H1 (cell line): ENCODE measurements around the gene CERT1.

ENCODE experiments used
- CTCF ChIP-seq, 3 experiments: IDR thresholded peaks; 1 replicate in 2 of 3; 2 replicates in 1 of 3; pipeline versions ENCODE4 v1.5.1 to v1.6.1; 2011; ENCODE audit warnings: low read length in 3 of 3, mild to moderate bottlenecking in 3 of 3, inconsistent platforms in 2 of 3, low read depth in 1 of 3, moderate library complexity in 1 of 3; ENCODE audit not compliant: insufficient read depth in 1 of 3; ENCODE audit errors: control extremely low read depth in 1 of 3
- EP300 ChIP-seq, 2 experiments: IDR thresholded peaks; 1 replicate in 1 of 2; 2 replicates in 1 of 2; pipeline ENCODE4 v1.6.1; 2011 to 2012; ENCODE audit warnings: low read depth in 2 of 2, low read length in 2 of 2, mild to moderate bottlenecking in 2 of 2, borderline replicate concordance in 1 of 2, inconsistent platforms in 1 of 2, moderate library complexity in 1 of 2
- JUN ChIP-seq: IDR thresholded peaks from 2 replicates; pipeline ENCODE4 v1.6.1; 2011; ENCODE audit warnings: low read depth, mild to moderate bottlenecking, improper control_type of control experiment, low read length
- POLR2A ChIP-seq, 2 experiments: IDR thresholded peaks; 1 replicate in 1 of 2; 2 replicates in 1 of 2; pipeline ENCODE4 v1.6.1; 2011; ENCODE audit warnings: low read depth in 2 of 2, low read length in 2 of 2, mild to moderate bottlenecking in 2 of 2; ENCODE audit errors: control extremely low read depth in 1 of 2
- RBBP5 ChIP-seq: IDR thresholded peaks from 2 replicates; pipeline ENCODE4 v1.7.1; 2012; ENCODE audit warnings: low read depth, mild to moderate bottlenecking, inconsistent platforms, low read length, moderate library complexity, borderline replicate concordance
- SIN3A ChIP-seq, 2 experiments: IDR thresholded peaks in 1 of 2; conservative IDR thresholded peaks in 1 of 2; 2 replicates each; pipeline ENCODE4 v1.6.1; 2011 to 2012; ENCODE audit warnings: low read length in 2 of 2, improper control_type of control experiment in 1 of 2, low read depth in 1 of 2, mild to moderate bottlenecking in 1 of 2
- SRF ChIP-seq: IDR thresholded peaks from 2 replicates; pipeline ENCODE4 v1.6.1; 2011; ENCODE audit warnings: mild to moderate bottlenecking, low read depth, low read length, moderate library complexity

DNA sequence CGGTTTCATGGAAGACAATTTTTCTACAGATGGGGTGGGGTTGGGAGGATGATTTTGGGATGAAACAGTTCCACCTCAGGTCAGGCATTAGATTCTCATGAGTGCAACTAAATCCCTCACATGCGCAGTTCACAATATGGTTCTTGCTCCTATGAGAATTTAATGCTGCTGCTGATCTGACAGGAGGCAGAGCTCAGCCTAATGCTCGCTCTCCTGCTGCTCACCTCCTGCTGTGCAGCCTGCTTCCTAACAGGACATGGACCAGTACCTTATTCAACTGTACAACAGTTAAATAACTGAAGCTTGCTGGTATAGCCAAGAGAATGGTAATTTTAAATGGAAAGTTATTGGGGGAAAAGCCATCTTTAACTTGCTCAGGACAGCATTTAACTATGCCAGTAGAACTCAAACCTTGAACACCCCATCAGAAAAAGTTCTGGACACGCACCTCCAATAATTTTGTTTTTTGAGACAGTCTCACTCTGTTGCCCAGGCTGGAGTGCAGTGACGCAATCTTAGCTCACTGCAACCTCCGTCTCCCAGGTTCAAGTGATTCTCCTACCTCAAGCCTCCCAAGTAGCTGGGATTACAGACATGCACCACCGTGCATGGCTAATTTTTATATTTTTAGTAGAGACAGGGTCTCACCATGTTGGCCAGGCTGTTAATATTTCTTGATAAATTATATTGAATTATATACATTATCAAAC is 146.7 kb downstream of the CERT1 start:
- TF ChIP-seq CTCF (IDR thresholded peaks at IDR 0.05; ENCODE audit: control extremely low read depth in 1 of 3, insufficient read depth in 1 of 3, low read depth in 1 of 3, low read length in 3 of 3), result no peak
- no peak for TF ChIP-seq POLR2A (IDR thresholded peaks at IDR 0.05; ENCODE audit: control extremely low read depth in 1 of 2, low read depth in 2 of 2, low read length in 2 of 2)
- no peak for TF ChIP-seq JUN
- no peak for TF ChIP-seq SIN3A (conservative IDR thresholded peaks at IDR 0.05 in 1 of 2, IDR thresholded peaks at IDR 0.05 in 1 of 2; ENCODE audit: low read depth in 1 of 2, low read length in 2 of 2)
- no peak for TF ChIP-seq SRF
- no peak for TF ChIP-seq RBBP5
- no peak for TF ChIP-seq EP300 (IDR thresholded peaks at IDR 0.05; ENCODE audit: borderline replicate concordance in 1 of 2, low read depth in 2 of 2, low read length in 2 of 2)
